Esophagus muscularis mucosa (tissue), 4 donors: ENCODE measurements around the gene CAP2.

Experiments
- CTCF ChIP-seq, 3 experiments: fragments of 200-600 bp in 2 of 3; fragments of 450-650 bp in 1 of 3; sonication (generic) in 2 of 3; IDR thresholded peaks; one replicate each; pipeline ENCODE4 v1.5.1; 2017 to 2019; ENCODE audit warnings: antibody characterized with exemption in 3 of 3, mild to moderate bottlenecking in 2 of 3, moderate library complexity in 1 of 3
- EP300 ChIP-seq: sonication (generic); formaldehyde crosslinking; IDR thresholded peaks from one replicate; pipeline ENCODE4 v1.6.1; 2017; ENCODE audit warnings: antibody characterized with exemption
- POLR2A ChIP-seq: fragments of 450-650 bp; IDR thresholded peaks from one replicate; pipeline ENCODE4 v1.6.1; 2017; ENCODE audit warnings: antibody characterized with exemption, moderate library complexity, mild to moderate bottlenecking, low read depth

- TF ChIP-seq CTCF (IDR thresholded peaks at IDR 0.05) (no peak), POLR2A (no peak), EP300 (no peak)
These were observed 93.3 kb downstream of the CAP2 start for GRCh38 chr6:17486680-17487079.
